ENCODE results near the gene MED28. TPM values are rescaled to one million over a fixed set of nuclear protein-coding genes. Genes with fewer than 3 reads are reported as not detected.

MED28 gene, protein sequence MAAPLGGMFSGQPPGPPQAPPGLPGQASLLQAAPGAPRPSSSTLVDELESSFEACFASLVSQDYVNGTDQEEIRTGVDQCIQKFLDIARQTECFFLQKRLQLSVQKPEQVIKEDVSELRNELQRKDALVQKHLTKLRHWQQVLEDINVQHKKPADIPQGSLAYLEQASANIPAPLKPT
- total RNA-seq = 11.9 and 13.1 TPM in 2 replicates

DNA sequence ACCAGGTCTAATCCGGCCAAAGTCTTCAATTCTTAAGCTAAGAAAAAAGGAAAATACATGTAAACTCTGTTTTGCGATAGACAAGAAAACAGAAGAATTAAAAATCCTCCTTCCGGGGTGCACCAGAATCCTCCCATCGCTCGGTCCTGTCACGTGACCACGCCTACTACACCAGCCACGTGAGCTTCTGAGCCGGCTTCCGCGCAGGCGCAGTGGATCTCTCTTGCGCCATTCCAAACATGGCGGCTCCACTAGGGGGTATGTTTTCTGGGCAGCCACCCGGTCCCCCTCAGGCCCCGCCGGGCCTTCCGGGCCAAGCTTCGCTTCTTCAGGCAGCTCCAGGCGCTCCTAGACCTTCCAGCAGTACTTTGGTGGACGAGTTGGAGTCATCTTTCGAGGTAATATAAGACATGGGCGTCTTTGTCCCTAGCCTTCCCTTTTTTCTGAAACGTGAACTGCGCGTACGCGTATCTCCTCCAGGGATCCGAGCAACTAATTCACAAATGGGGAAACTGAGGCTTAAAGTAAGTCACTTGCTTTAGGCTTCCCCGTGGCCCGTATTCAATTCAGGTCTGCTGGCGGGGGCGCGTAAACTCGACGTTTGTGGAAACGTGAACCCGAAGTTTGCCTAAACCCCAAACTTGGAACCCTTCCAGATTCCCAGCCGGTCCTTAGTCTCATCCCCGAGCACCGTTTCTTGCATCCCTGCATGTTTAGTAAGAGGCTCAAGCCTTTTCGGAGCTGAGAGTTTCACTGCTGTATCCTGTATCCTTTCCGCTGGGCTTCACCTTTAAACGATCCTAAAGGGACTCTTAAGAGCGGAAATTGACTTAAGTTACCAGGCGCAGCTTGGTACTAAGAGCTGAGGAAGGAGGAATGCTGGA, at the start of gene MED28:
MED28 (plus strand) TSS at position 226 of the 884 bp plus-strand sequence; CDS start at position 240, 14 bp downstream.

GRCh38 chr4:17576932-17577664, 37.3 kb upstream of the MED28 start, which contains the start of gene LAP3:
Gene LAP3 (plus strand): TSS chr4:17577198. CDS start chr4:17577466, 268 bp downstream.

Other genes with a start within 250 kb of the MED28 start
- gene QDPR, start 102.6 kb upstream of the MED28 start, total RNA-seq = 11.8 and 16.8 TPM in 2 replicates
- not detected in 2 replicates for gene CLRN2, start 99.5 kb upstream of the MED28 start, total RNA-seq
- gene LAP3, start 37.4 kb upstream of the MED28 start, total RNA-seq = 169 and 178 TPM in 2 replicates
- gene FAM184B, start 167.0 kb downstream of the MED28 start, total RNA-seq = not detected in 2 replicates
- gene DCAF16, start 196.1 kb downstream of the MED28 start, total RNA-seq = 28.6 and 38.2 TPM in 2 replicates
- 17.6 and 39.1 TPM in 2 replicates for gene NCAPG, start 196.3 kb downstream of the MED28 start, total RNA-seq

Measured in vein endothelial cell (primary cell).